ENCODE data around the gene EMC9. TPM values are rescaled to one million over a fixed set of nuclear protein-coding genes. Genes with fewer than 3 reads are reported as not detected.

EMC9 gene
- total and polyA plus RNA-seq, 2 donors (not counting 1 experiment from before 2014, with no cell fraction given): 24.7 to 25.9 TPM

DNA sequence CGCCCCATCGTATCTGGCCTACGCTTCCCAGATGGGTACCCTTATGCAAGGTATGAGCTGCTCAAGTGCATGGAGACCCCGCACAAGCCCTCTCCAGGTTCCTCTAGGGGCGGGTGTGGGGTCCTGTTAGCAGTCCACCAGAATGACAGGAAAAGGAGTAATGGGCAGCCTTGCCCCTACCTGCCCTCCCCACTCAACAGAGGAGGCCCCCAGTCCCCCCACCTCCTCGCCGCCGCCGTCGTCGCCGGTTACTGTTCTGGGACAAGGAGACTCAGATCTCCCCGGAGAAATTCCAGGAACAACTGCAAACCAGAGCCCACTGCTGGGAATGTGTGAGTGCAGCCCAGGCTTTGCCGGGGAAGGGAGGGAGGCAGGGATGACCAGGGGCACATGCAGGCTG is 36.5 kb upstream of the EMC9 start:
- H3K27me3 Mint-ChIP-seq: no peaks in the 10 kb centered on the region
- Histone ChIP-seq H2AFZ (ENCODE audit: insufficient read depth, low read depth, low read length, poor library complexity, severe bottlenecking) (no peak overlapping the region), H3K4me2 (replicated peaks; ENCODE audit: low read depth, low read length, poor library complexity, severe bottlenecking) (no peak overlapping the region), H3K27ac (ENCODE audit: low read length in 2 of 2) (no peak overlapping the region), H3K4me1 (ENCODE audit: control insufficient read depth in 2 of 2, insufficient read depth in 2 of 2, low read length in 2 of 2) (peaks cover 0 to 2% of the 10 kb centered on the region in 2 donors), H3K79me2 (ENCODE audit: control insufficient read depth, insufficient read depth, low read length) (no peaks in the 10 kb centered on the region), H3K4me3 (ENCODE audit: control extremely low read depth in 1 of 5, extremely low read depth in 1 of 5, insufficient read depth in 1 of 5, low read depth in 2 of 5, low read length in 4 of 5) (no peak overlapping the region), H3K9me3 (ENCODE audit: control extremely low read depth in 1 of 3, control insufficient read depth in 2 of 3, insufficient read depth in 1 of 3, low read length in 2 of 3) (no peaks in the 10 kb centered on the region), H3K36me3 (replicated peaks in 1 of 2; ENCODE audit: control extremely low read depth in 1 of 2, control insufficient read depth in 1 of 2, extremely low read depth in 1 of 2, insufficient read depth in 2 of 2, low read length in 1 of 2) (peaks cover 3 to 51% of the 10 kb centered on the region in 2 experiments), H3K9ac (ENCODE audit: low read length) (no peak overlapping the region), H4K20me1 (ENCODE audit: control insufficient read depth, insufficient read depth, low read length, poor library complexity, severe bottlenecking) (no peaks in the 10 kb centered on the region), H3K27me3 (replicated peaks in 1 of 4; ENCODE audit: control extremely low read depth in 1 of 4, control insufficient read depth in 3 of 4, insufficient read depth in 4 of 4, low read length in 3 of 4) (no peaks in the 10 kb centered on the region)
- POLR2A ChIA-PET: interaction anchor here (1.7 kb wide), 1 partner anchor 17 kb away, joined by 4 read pairs; the partner anchor contains the start of gene IRF9
- intact Hi-C loops (cut with micrococcal nuclease): no loop called here
- no peaks in the 10 kb centered on the region for H3K9me3 Mint-ChIP-seq (ENCODE audit: insufficient read depth)
- no peak for TF ChIP-seq CTCF (IDR thresholded peaks at IDR 0.05)
- TF ChIP-seq EZH2 (IDR thresholded peaks at IDR 0.05; ENCODE audit: borderline replicate concordance, insufficient read depth, low read depth, low read length, poor library complexity, severe bottlenecking): no peak
- no peak overlapping the region for H3K4me3 Mint-ChIP-seq
- CTCF ChIA-PET: interaction anchor here (1.1 kb wide), 1 partner anchor 87 kb away, joined by 4 read pairs; no protein-coding TSS in a partner anchor
- H3K27ac Mint-ChIP-seq: no peak overlapping the region
- no peak for DNase-seq
- H3K4me1 Mint-ChIP-seq: peaks cover 9% of the 10 kb centered on the region
- no peak for ATAC-seq (ENCODE audit: low read depth)
- WGBS (ENCODE audit: insufficient coverage): 96% methylated on average over 8 of the region's 14 CpGs

- no peak overlapping the region for H3K4me3 Mint-ChIP-seq
- TF ChIP-seq CTCF (IDR thresholded peaks at IDR 0.05) (no peak), EZH2 (IDR thresholded peaks at IDR 0.05; ENCODE audit: borderline replicate concordance, insufficient read depth, low read depth, low read length, poor library complexity, severe bottlenecking) (no peak)
- H3K4me1 Mint-ChIP-seq: peaks cover 13% of the 10 kb centered on the region
- Histone ChIP-seq H3K36me3 (replicated peaks in 1 of 2; ENCODE audit: control extremely low read depth in 1 of 2, control insufficient read depth in 1 of 2, extremely low read depth in 1 of 2, insufficient read depth in 2 of 2, low read length in 1 of 2) (peaks cover 3 to 44% of the 10 kb centered on the region in 2 experiments), H3K4me2 (replicated peaks; ENCODE audit: low read depth, low read length, poor library complexity, severe bottlenecking) (no peak overlapping the region), H3K79me2 (ENCODE audit: control insufficient read depth, insufficient read depth, low read length) (no peaks in the 10 kb centered on the region), H2AFZ (ENCODE audit: insufficient read depth, low read depth, low read length, poor library complexity, severe bottlenecking) (no peak overlapping the region), H3K27ac (ENCODE audit: low read length in 2 of 2) (no peak overlapping the region), H3K4me3 (ENCODE audit: control extremely low read depth in 1 of 5, extremely low read depth in 1 of 5, insufficient read depth in 1 of 5, low read depth in 2 of 5, low read length in 4 of 5) (no peak overlapping the region), H3K9me3 (ENCODE audit: control extremely low read depth in 1 of 3, control insufficient read depth in 2 of 3, insufficient read depth in 1 of 3, low read length in 2 of 3) (no peaks in the 10 kb centered on the region), H3K27me3 (replicated peaks in 1 of 4; ENCODE audit: control extremely low read depth in 1 of 4, control insufficient read depth in 3 of 4, insufficient read depth in 4 of 4, low read length in 3 of 4) (no peaks in the 10 kb centered on the region), H3K9ac (ENCODE audit: low read length) (no peak overlapping the region), H3K4me1 (ENCODE audit: control insufficient read depth in 2 of 2, insufficient read depth in 2 of 2, low read length in 2 of 2) (peaks cover 5 to 9% of the 10 kb centered on the region in 2 donors), H4K20me1 (ENCODE audit: control insufficient read depth, insufficient read depth, low read length, poor library complexity, severe bottlenecking) (no peaks in the 10 kb centered on the region)
- WGBS (ENCODE audit: insufficient coverage): no CpG with 5 or more reads among the region's 12 CpGs
- DNase-seq: no peak
- CTCF ChIA-PET: interaction anchor here (1.1 kb wide), 1 partner anchor 86 kb away, joined by 4 read pairs; no protein-coding TSS in a partner anchor
- H3K9me3 Mint-ChIP-seq (ENCODE audit: insufficient read depth): no peaks in the 10 kb centered on the region
- no peaks in the 10 kb centered on the region for H3K27me3 Mint-ChIP-seq
- intact Hi-C loops (cut with micrococcal nuclease): no loop called here
- POLR2A ChIA-PET: interaction anchor here (1.7 kb wide), 1 partner anchor 16 kb away, joined by 4 read pairs; the partner anchor contains the start of gene IRF9
- ATAC-seq (ENCODE audit: low read depth): no peak
- H3K27ac Mint-ChIP-seq: no peak overlapping the region
Observed at GRCh38 chr14:24177041-24177825, 35.8 kb upstream of the EMC9 start.
